Neural progenitor cell (in vitro differentiated cells): Measurements from ENCODE around the gene ABCC1. TPM values are rescaled to one million over a fixed set of nuclear protein-coding genes. Genes with fewer than 3 reads are reported as not detected.

Experiments used
- DNase-seq: peaks from one replicate; pipeline ENCODE4 v3.0.0-alpha.2; 2016; ENCODE audit warnings: low spot score
- H2AFZ ChIP-seq: fragments of 200-600 bp; sonication (generic); replicated peaks from 2 replicates; pipeline ENCODE4 v1.6.1; 2016; ENCODE audit warnings: antibody characterized with exemption
- H3F3A ChIP-seq: fragments of 200-600 bp; sonication (generic); 2 replicates; pipeline ENCODE4 v1.6.1; 2016; ENCODE audit warnings: antibody characterized with exemption, low read depth
- H3K27ac ChIP-seq: fragments of 200-600 bp; sonication (generic); 2 replicates; pipeline ENCODE4 v1.5.1; 2016; ENCODE audit warnings: mild to moderate bottlenecking
- H3K27me3 ChIP-seq: fragments of 200-600 bp; sonication (generic); 2 replicates; pipeline ENCODE4 v1.6.1; 2016; ENCODE audit warnings: mild to moderate bottlenecking, moderate library complexity
- H3K36me3 ChIP-seq: fragments of 200-600 bp; sonication (generic); 2 replicates; pipeline ENCODE4 v1.5.1; 2016
- H3K4me1 ChIP-seq: fragments of 200-600 bp; sonication (generic); 2 replicates; pipeline ENCODE4 v1.6.1; 2016; ENCODE audit warnings: mixed run types
- H3K4me2 ChIP-seq: fragments of 200-600 bp; sonication (generic); 2 replicates; pipeline ENCODE4 v1.6.1; 2016
- H3K4me3 ChIP-seq: fragments of 200-600 bp; sonication (generic); 2 replicates; pipeline ENCODE4 v1.5.1; 2016
- H3K79me2 ChIP-seq: fragments of 200-600 bp; sonication (generic); 2 replicates; pipeline ENCODE4 v1.6.1; 2016; ENCODE audit warnings: low read depth
- H3K9ac ChIP-seq: fragments of 200-600 bp; sonication (generic); 2 replicates; pipeline ENCODE4 v1.6.1; 2016
- H3K9me3 ChIP-seq: fragments of 200-600 bp; sonication (generic); 2 replicates; pipeline ENCODE4 v1.5.1; 2016; ENCODE audit warnings: low read depth
- H4K20me1 ChIP-seq: fragments of 200-600 bp; sonication (generic); 2 replicates; pipeline ENCODE4 v1.6.1; 2016; ENCODE audit warnings: low read depth
- H3K27ac Mint-ChIP-seq: 3 replicates; pipeline ENCODE4 v1.8.0; 2021; ENCODE audit warnings: mixed read lengths
- H3K27me3 Mint-ChIP-seq: 2 replicates; pipeline ENCODE4 v1.8.0; 2022; ENCODE audit warnings: low read depth, mild to moderate bottlenecking, inconsistent platforms, moderate library complexity, mixed read lengths; ENCODE audit not compliant: insufficient read depth
- H3K36me3 Mint-ChIP-seq: 3 replicates; pipeline ENCODE4 v1.8.0; 2021; ENCODE audit warnings: mixed read lengths
- H3K4me1 Mint-ChIP-seq: 3 replicates; pipeline ENCODE4 v1.8.0; 2021; ENCODE audit warnings: mixed read lengths
- H3K4me3 Mint-ChIP-seq: 3 replicates; pipeline ENCODE4 v1.8.0; 2021; ENCODE audit warnings: mild to moderate bottlenecking, moderate library complexity, mixed read lengths
- H3K9me3 Mint-ChIP-seq: 3 replicates; pipeline ENCODE4 v1.8.0; 2020; ENCODE audit warnings: mixed read lengths
- CTCF ChIP-seq: fragments of 200-600 bp; sonication (generic); IDR thresholded peaks from 2 replicates; pipeline ENCODE4 v1.5.1; 2017; ENCODE audit warnings: antibody characterized with exemption, mild to moderate bottlenecking
- EZH2 ChIP-seq: fragments of 200-600 bp; sonication (generic); IDR thresholded peaks from 2 replicates; pipeline ENCODE4 v1.6.1; 2017; ENCODE audit warnings: antibody characterized with exemption, mild to moderate bottlenecking, moderate library complexity
- EZH2phosphoT487 ChIP-seq: fragments of 200-600 bp; sonication (generic); IDR thresholded peaks from 2 replicates; pipeline ENCODE4 v1.6.1; 2017; ENCODE audit warnings: antibody characterized with exemption
- total RNA-seq: library from RNA; depleted of rRNA; stranded (reverse); fragments of >200 nt; gene quantifications from 2 replicates; pipeline ENCODE4 v1.2.3, GENCODE V29; 2015; ENCODE audit warnings: low replicate concordance

The ABCC1 gene
- total RNA-seq, 1 donor from 2014 or later = 17.5 TPM

GRCh38 chr16:16169615-16170014, 220.2 kb downstream of the ABCC1 start:
- peaks cover 2% of the 10 kb centered on the region for H3K27me3 Mint-ChIP-seq
- Histone ChIP-seq H2AFZ (no peak overlapping the region), H3K27me3 (no peaks in the 10 kb centered on the region), H3K27ac (no peak overlapping the region), H3K4me2 (no peak overlapping the region), H3K36me3 (no peaks in the 10 kb centered on the region), H3K4me1 (no peaks in the 10 kb centered on the region), H3K4me3 (no peak overlapping the region), H3K9ac (no peak overlapping the region), H3K79me2 (no peaks in the 10 kb centered on the region), H3F3A (no peaks in the 10 kb centered on the region), H3K9me3 (no peaks in the 10 kb centered on the region), H4K20me1 (no peaks in the 10 kb centered on the region)
- H3K9me3 Mint-ChIP-seq = no peaks in the 10 kb centered on the region
- H3K36me3 Mint-ChIP-seq = no peaks in the 10 kb centered on the region
- no peak overlapping the region for H3K27ac Mint-ChIP-seq
- H3K4me3 Mint-ChIP-seq = no peak overlapping the region
- no peak for DNase-seq
- no peaks in the 10 kb centered on the region for H3K4me1 Mint-ChIP-seq
- no peak for TF ChIP-seq EZH2phosphoT487
- TF ChIP-seq EZH2 = no peak
- no peak for TF ChIP-seq CTCF

- Mint-ChIP-seq H3K4me3 (no peak overlapping the region), H3K9me3 (no peaks in the 10 kb centered on the region)
- H4K20me1 ChIP-seq = no peaks in the 10 kb centered on the region
Observed at GRCh38 chr16:16171332-16171919, 222.0 kb downstream of the ABCC1 start.

GRCh38 chr16:16172991-16173390, 223.6 kb downstream of the ABCC1 start:
- Histone ChIP-seq H3K9me3 (no peaks in the 10 kb centered on the region), H2AFZ (no peak overlapping the region), H3K27me3 (no peaks in the 10 kb centered on the region), H3K4me1 (no peaks in the 10 kb centered on the region), H4K20me1 (no peaks in the 10 kb centered on the region), H3K4me3 (no peak overlapping the region), H3K27ac (no peak overlapping the region), H3F3A (no peaks in the 10 kb centered on the region), H3K4me2 (no peak overlapping the region), H3K79me2 (no peaks in the 10 kb centered on the region), H3K36me3 (no peaks in the 10 kb centered on the region), H3K9ac (no peak overlapping the region)
- DNase-seq = no peak
- Mint-ChIP-seq H3K27ac (no peak overlapping the region), H3K27me3 (peaks cover 2% of the 10 kb centered on the region), H3K36me3 (no peaks in the 10 kb centered on the region), H3K4me3 (no peak overlapping the region), H3K4me1 (no peaks in the 10 kb centered on the region), H3K9me3 (peaks cover 2% of the 10 kb centered on the region)
- TF ChIP-seq EZH2 = no peak
- TF ChIP-seq CTCF = no peak
- TF ChIP-seq EZH2phosphoT487 = no peak

More at GRCh38 chr16:16171332-16171919, 222.0 kb downstream of the ABCC1 start:
- H3K27me3 Mint-ChIP-seq = peaks cover 2% of the 10 kb centered on the region
- Histone ChIP-seq H2AFZ (no peak overlapping the region), H3K4me3 (no peak overlapping the region), H3K4me2 (no peak overlapping the region), H3K79me2 (no peaks in the 10 kb centered on the region), H3K36me3 (no peaks in the 10 kb centered on the region), H3F3A (no peaks in the 10 kb centered on the region), H3K4me1 (no peaks in the 10 kb centered on the region), H3K9ac (no peak overlapping the region), H3K27me3 (no peaks in the 10 kb centered on the region), H3K9me3 (no peaks in the 10 kb centered on the region), H3K27ac (no peak overlapping the region)
- no peaks in the 10 kb centered on the region for H3K4me1 Mint-ChIP-seq
- H3K36me3 Mint-ChIP-seq = no peaks in the 10 kb centered on the region
- no peak for DNase-seq
- no peak overlapping the region for H3K27ac Mint-ChIP-seq
- TF ChIP-seq CTCF (no peak), EZH2 (no peak), EZH2phosphoT487 (no peak)
